ENCODE measurements around the gene TTC13. TPM values are rescaled to one million over a fixed set of nuclear protein-coding genes. Genes with fewer than 3 reads are reported as not detected.
A peak's percentile ranks its signal among the peaks of the same experiment; 100 is the strongest.

TTC13 gene
- total RNA-seq, 1 donor from 2014 or later = 20.6 TPM

DNA sequence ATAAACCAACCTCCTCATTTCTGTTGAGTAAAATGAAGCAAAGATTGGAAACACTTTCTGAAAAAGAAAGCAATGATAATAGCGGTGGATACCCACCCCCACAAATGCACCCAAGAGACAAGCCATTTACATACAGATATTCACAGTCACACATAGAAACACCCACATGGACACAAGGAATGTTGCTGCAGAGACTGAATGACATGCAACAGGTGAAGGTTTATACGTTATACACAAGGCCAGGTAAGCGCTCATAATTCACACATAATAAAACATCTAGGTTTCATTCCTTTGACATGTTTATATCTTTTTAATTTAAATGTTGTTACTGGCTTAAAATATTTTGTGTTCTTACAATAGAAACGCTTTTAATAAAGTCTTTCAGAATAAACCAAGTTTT lies 21.5 kb upstream of the TTC13 start:
- no peak overlapping the region for H3K27ac Mint-ChIP-seq
- no peak for TF ChIP-seq CTCF (conservative IDR thresholded peaks at IDR 0.05)

GRCh38 chr1:230994860-230995259 lies 16.2 kb upstream of the TTC13 start:
- Mint-ChIP-seq H3K27ac (no peak overlapping the region), H3K27me3 (no peaks in the 10 kb centered on the region), H3K4me1 (ENCODE audit: unreplicated experiment) (peaks cover 7% of the 10 kb centered on the region), H3K4me3 (no peak overlapping the region), H3K36me3 (peaks cover 33% of the 10 kb centered on the region), H3K9me3 (no peaks in the 10 kb centered on the region)
- DNase-seq (ENCODE audit: extremely low spot score, unreplicated experiment) = no peak
- no peak for TF ChIP-seq CTCF (conservative IDR thresholded peaks at IDR 0.05)

More for the DNA sequence above, 21.5 kb upstream of the TTC13 start:
- DNase-seq (ENCODE audit: extremely low spot score, unreplicated experiment) = no peak
- Mint-ChIP-seq H3K4me3 (no peak overlapping the region), H3K9me3 (peaks cover 16% of the 10 kb centered on the region), H3K36me3 (peaks cover 30% of the 10 kb centered on the region), H3K4me1 (ENCODE audit: unreplicated experiment) (no peaks in the 10 kb centered on the region), H3K27me3 (no peaks in the 10 kb centered on the region)

GRCh38 chr1:230992100-230992774 lies 13.6 kb upstream of the TTC13 start:
- H3K9me3 Mint-ChIP-seq = no peaks in the 10 kb centered on the region
- DNase-seq (ENCODE audit: extremely low spot score, unreplicated experiment) = no peak
- H3K4me1 Mint-ChIP-seq (ENCODE audit: unreplicated experiment) = peaks cover 7% of the 10 kb centered on the region
- TF ChIP-seq CTCF (conservative IDR thresholded peaks at IDR 0.05) = no peak
- peak overlapping the region; percentile 32 for H3K27ac Mint-ChIP-seq
- peaks cover 20% of the 10 kb centered on the region for H3K36me3 Mint-ChIP-seq
- peak overlapping the region; percentile 4 for H3K4me3 Mint-ChIP-seq
- H3K27me3 Mint-ChIP-seq = no peaks in the 10 kb centered on the region

GRCh38 chr1:230987448-230987847 lies 8.8 kb upstream of the TTC13 start:
- no peak for DNase-seq (ENCODE audit: extremely low spot score, unreplicated experiment)
- H3K4me3 Mint-ChIP-seq = no peak overlapping the region
- peaks cover 14% of the 10 kb centered on the region for H3K36me3 Mint-ChIP-seq
- peaks cover 7% of the 10 kb centered on the region for H3K4me1 Mint-ChIP-seq (ENCODE audit: unreplicated experiment)
- no peak overlapping the region for H3K27ac Mint-ChIP-seq
- no peak for TF ChIP-seq CTCF (conservative IDR thresholded peaks at IDR 0.05)
- no peaks in the 10 kb centered on the region for H3K27me3 Mint-ChIP-seq
- H3K9me3 Mint-ChIP-seq = no peaks in the 10 kb centered on the region

- DNase-seq (ENCODE audit: extremely low spot score, unreplicated experiment) = no peak
- peaks cover 10% of the 10 kb centered on the region for H3K36me3 Mint-ChIP-seq
- TF ChIP-seq CTCF (conservative IDR thresholded peaks at IDR 0.05) = no peak
- H3K27me3 Mint-ChIP-seq = no peaks in the 10 kb centered on the region
- no peak overlapping the region for H3K27ac Mint-ChIP-seq
- peaks cover 2% of the 10 kb centered on the region for H3K4me1 Mint-ChIP-seq (ENCODE audit: unreplicated experiment)
- H3K9me3 Mint-ChIP-seq = no peaks in the 10 kb centered on the region
- no peak overlapping the region for H3K4me3 Mint-ChIP-seq
Observed at GRCh38 chr1:230986976-230987375, 8.3 kb upstream of the TTC13 start.
